IMR-90 (cell line): ENCODE results near the gene AMBRA1. TPM values are rescaled to one million over a fixed set of nuclear protein-coding genes. Genes with fewer than 3 reads are reported as not detected.

Source experiments
- ATAC-seq: fragments of 200-7000 bp; cut with Tn5 transposase; 2 replicates; pipeline ENCODE4 v1.9.1; 2020; ENCODE audit warnings: low read depth, mild to moderate bottlenecking, moderate library complexity
- BruUV-seq: library from RNA; stranded (reverse); fragments of 400-500 nt; replicated peaks from 2 replicates; lab custom pipeline; 2021; lab: Mats Ljungman, UMichigan
- CTCF ChIA-PET: fragments of 300-600 bp; formaldehyde crosslinking; extraction: SDS; loops from one replicate; lab custom pipeline; 2021; ENCODE audit warnings: antibody characterized with exemption; lab: Yijun Ruan, JAX
- POLR2A ChIA-PET: fragments of 300-600 bp; sonication (Branson Sonifier 250); formaldehyde crosslinking; loops from one replicate; lab custom pipeline; 2022; ENCODE audit warnings: antibody characterized with exemption; ENCODE audit not compliant: unreplicated experiment; lab: Charles Lee
- DNase-seq: peaks from one replicate; pipeline ENCODE4 v3.0.0; 2013
- H2AFZ ChIP-seq: replicated peaks from 2 replicates; pipeline ENCODE3; 2013; ENCODE audit warnings: low read length, mild to moderate bottlenecking; ENCODE audit not compliant: poor library complexity
- H2AK5ac ChIP-seq: 2 replicates; pipeline ENCODE4 v1.6.1; 2013; ENCODE audit warnings: low read depth, low read length, inconsistent platforms
- H2AK9ac ChIP-seq: replicated peaks from 2 replicates; pipeline ENCODE3; 2013; ENCODE audit warnings: mild to moderate bottlenecking, low read depth, low read length, moderate library complexity; ENCODE audit not compliant: poor library complexity
- H2BK120ac ChIP-seq: 2 replicates; pipeline ENCODE4 v1.6.1; 2013; ENCODE audit warnings: low read depth, low read length, inconsistent platforms
- H2BK15ac ChIP-seq: 3 replicates; pipeline ENCODE4 v1.6.1; 2013; ENCODE audit warnings: low read depth, low read length, inconsistent platforms
- H2BK20ac ChIP-seq: 2 replicates; pipeline ENCODE4 v1.6.1; 2013; ENCODE audit warnings: low read depth, mild to moderate bottlenecking, inconsistent platforms, low read length, moderate library complexity
- H2BK5ac ChIP-seq: 2 replicates; pipeline ENCODE4 v1.6.1; 2013; ENCODE audit warnings: mild to moderate bottlenecking, low read depth, low read length, inconsistent platforms; ENCODE audit not compliant: poor library complexity, severe bottlenecking
- H3K14ac ChIP-seq: replicated peaks from 2 replicates; pipeline ENCODE4 v1.6.1; 2013; ENCODE audit warnings: low read depth, low read length, inconsistent platforms
- H3K18ac ChIP-seq: 2 replicates; pipeline ENCODE4 v1.6.1; 2013; ENCODE audit warnings: low read depth, low read length, control low read depth
- H3K23ac ChIP-seq: 2 replicates; pipeline ENCODE4 v1.6.1; 2013; ENCODE audit warnings: low read depth, low read length, inconsistent platforms
- H3K27ac ChIP-seq: 2 replicates; pipeline ENCODE4 v1.5.1; 2013; ENCODE audit warnings: mild to moderate bottlenecking, control low read depth, low read length; ENCODE audit not compliant: insufficient read depth
- H3K27me3 ChIP-seq: 2 replicates; pipeline ENCODE4 v1.6.1; 2013; ENCODE audit warnings: low read length; ENCODE audit not compliant: control insufficient read depth, insufficient read depth
- H3K36me3 ChIP-seq: 2 replicates; pipeline ENCODE4 v1.6.1; 2013; ENCODE audit warnings: low read length, mixed read lengths; ENCODE audit not compliant: control insufficient read depth, insufficient read depth
- H3K4ac ChIP-seq: 2 replicates; pipeline ENCODE4 v1.6.1; 2013; ENCODE audit warnings: low read depth, low read length, inconsistent platforms
- H3K4me1 ChIP-seq: 2 replicates; pipeline ENCODE4 v1.6.1; 2013; ENCODE audit warnings: low read length, mixed read lengths; ENCODE audit not compliant: control insufficient read depth, insufficient read depth
- H3K4me2 ChIP-seq: 2 replicates; pipeline ENCODE4 v1.6.1; 2013; ENCODE audit warnings: low read depth, mild to moderate bottlenecking, control low read depth, low read length, moderate library complexity
- H3K4me3 ChIP-seq: 2 replicates; pipeline ENCODE4 v1.5.1; 2013; ENCODE audit warnings: low read depth, mild to moderate bottlenecking, control low read depth, low read length, moderate library complexity; ENCODE audit not compliant: insufficient read depth
- H3K56ac ChIP-seq: 2 replicates; pipeline ENCODE4 v1.6.1; 2013; ENCODE audit warnings: low read length, inconsistent platforms; ENCODE audit not compliant: insufficient read depth; ENCODE audit errors: extremely low read depth
- H3K79me1 ChIP-seq, 2 experiments: 2 replicates each; pipeline ENCODE4 v1.6.1; 2013; ENCODE audit warnings: low read length in 2 of 2, inconsistent platforms in 1 of 2, low read depth in 1 of 2
- H3K9ac ChIP-seq: 2 replicates; pipeline ENCODE4 v1.6.1; 2013; ENCODE audit warnings: low read depth, low read length, control low read depth
- H3K9me1 ChIP-seq: 2 replicates; pipeline ENCODE4 v1.6.1; 2013; ENCODE audit warnings: low read length, inconsistent platforms; ENCODE audit not compliant: insufficient read depth
- H3K9me3 ChIP-seq: 2 replicates; pipeline ENCODE4 v1.6.1; 2013; ENCODE audit warnings: low read length; ENCODE audit not compliant: control insufficient read depth, insufficient read depth
- H4K20me1 ChIP-seq: 2 replicates; pipeline ENCODE4 v1.6.1; 2013; ENCODE audit warnings: low read length, inconsistent platforms; ENCODE audit not compliant: insufficient read depth
- H4K5ac ChIP-seq: 2 replicates; pipeline ENCODE4 v1.6.1; 2013; ENCODE audit warnings: mild to moderate bottlenecking, low read depth, low read length, control low read depth
- H4K8ac ChIP-seq, 2 experiments: 2 replicates each; pipeline ENCODE4 v1.6.1; 2013; ENCODE audit warnings: low read depth in 2 of 2, low read length in 2 of 2, control low read depth in 1 of 2, inconsistent platforms in 1 of 2
- H4K91ac ChIP-seq: 2 replicates; pipeline ENCODE4 v1.6.1; 2013; ENCODE audit warnings: low read depth, low read length, inconsistent platforms; ENCODE audit not compliant: insufficient read depth
- ELK1 ChIP-seq: fragments of 150-350 bp; IDR thresholded peaks from 2 replicates; pipeline ENCODE4 v1.6.1; 2016; ENCODE audit warnings: low read depth, mild to moderate bottlenecking, low read length, moderate library complexity, borderline replicate concordance
- MAFK ChIP-seq: IDR thresholded peaks from 2 replicates; pipeline ENCODE4 v1.6.1; 2012; ENCODE audit warnings: low read depth, low read length, improper control_type of control experiment
- NFE2L2 ChIP-seq: fragments of 150-350 bp; IDR thresholded peaks from 2 replicates; pipeline ENCODE4 v1.6.1; 2016; ENCODE audit warnings: low read depth, mild to moderate bottlenecking, low read length
- RAD21 ChIP-seq: IDR thresholded peaks from 2 replicates; pipeline ENCODE4 v1.6.1; 2012; ENCODE audit warnings: low read length, improper control_type of control experiment
- RCOR1 ChIP-seq: IDR thresholded peaks from 2 replicates; pipeline ENCODE4 v1.6.1; 2012; ENCODE audit warnings: mild to moderate bottlenecking, low read length, improper control_type of control experiment; ENCODE audit not compliant: insufficient replicate concordance
- WGBS, 2 experiments: methylation state at CpG; one replicate each; pipeline versions ENCODE4 v1.1.5 to v1.1.7; 2013; ENCODE audit warnings: missing lambda C conversion rate in 2 of 2; ENCODE audit not compliant: insufficient read length in 1 of 2; ENCODE audit errors: extremely low coverage in 2 of 2; 5-methylcytosine and 5-hydroxymethylcytosine counted together
- dilution Hi-C: fragments of 300-500 bp; cut with HindIII; formaldehyde crosslinking; loops from one replicate; pipeline ENCODE4 v1.14.3; 2018; ENCODE audit warnings: low sequenced_read_pairs; ENCODE audit not compliant: unreplicated experiment
- in situ Hi-C: fragments of 300-500 bp; cut with MboI; formaldehyde crosslinking; loops from 3 replicates; pipeline ENCODE4 v1.14.3; 2019; ENCODE audit warnings: low sequenced_read_pairs, inconsistent platforms, mixed read lengths
- intact Hi-C: fragments of 100-400 bp; cut with micrococcal nuclease; formaldehyde crosslinking; loops from 2 replicates; pipeline ENCODE4 v1.10.0; 2022
- polyA plus RNA-seq, 3 experiments: library from polyadenylated mRNA; depleted of rRNA; stranded (reverse); fragments of >200 nt; gene quantifications; 2 replicates each; pipeline ENCODE4 v1.2.3, GENCODE V29; 2012; ENCODE audit warnings: low replicate concordance in 1 of 3
- total RNA-seq: library from RNA; depleted of rRNA; stranded (reverse); fragments of >200 nt; gene quantifications from 2 replicates; pipeline ENCODE4 v1.2.3, GENCODE V29; 2012
- TF ChIP-seq, protein P1 (sequence below): fragments of 150-350 bp; IDR thresholded peaks from 2 replicates; pipeline ENCODE4 v1.6.1; 2017; ENCODE audit warnings: mild to moderate bottlenecking, antibody characterized with exemption, low read length, low read depth

Gene AMBRA1
- total and polyA plus RNA-seq, 2 of the 4 experiments (the other 2 are of a cell fraction) = 9.4 to 18.3 TPM

DNA sequence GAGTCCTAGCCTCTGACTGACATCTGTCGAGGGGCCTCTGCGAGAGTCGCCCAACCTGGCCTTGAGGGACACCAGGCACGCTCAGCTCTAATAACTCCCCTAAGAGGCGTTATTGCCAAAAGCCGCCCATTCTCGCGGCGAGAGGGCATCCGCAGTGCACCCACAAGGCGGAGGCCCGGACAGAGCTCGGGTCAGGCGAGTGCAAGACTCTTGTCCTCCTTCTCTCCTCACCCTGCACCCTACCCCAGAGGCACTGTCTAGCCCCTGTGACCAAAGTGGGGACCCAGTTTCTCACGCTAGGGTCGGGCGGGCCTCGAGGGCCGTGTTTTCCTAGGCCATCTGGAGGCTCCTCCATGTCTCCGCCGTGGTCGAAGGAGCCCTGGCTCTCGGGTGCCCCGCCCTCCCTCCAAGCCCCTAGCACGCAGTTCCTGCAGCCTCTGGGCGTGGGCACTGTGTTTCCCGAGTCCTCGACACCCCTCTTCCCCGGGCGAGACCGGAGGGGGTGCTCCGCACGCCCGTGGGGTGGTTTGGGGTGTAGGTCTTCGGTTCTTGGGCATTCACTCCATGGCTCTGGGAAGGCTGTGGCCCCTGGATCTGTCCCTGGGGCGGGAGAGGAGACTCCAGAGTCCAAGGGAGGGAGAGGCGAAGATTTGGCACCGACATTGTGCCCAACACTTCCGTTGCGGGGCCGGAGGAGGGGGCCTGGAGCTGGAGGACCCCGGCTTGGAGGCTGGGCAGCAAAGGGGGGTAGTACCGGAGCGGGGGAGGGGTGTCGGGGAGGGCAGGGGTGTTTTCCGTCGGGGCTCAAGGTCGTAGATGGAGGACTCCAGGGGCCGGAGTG is 203.3 kb downstream of the AMBRA1 start:
- ChIA-PET CTCF (interaction anchor here (2.3 kb wide), 1 partner anchor 139 kb away, joined by 12 read pairs; no protein-coding TSS in a partner anchor), POLR2A (no interaction called here)
- no peak overlapping the region for H3K4me3 ChIP-seq
- H3K79me1 ChIP-seq = no peaks in the 10 kb centered on the region
- H2BK120ac ChIP-seq = no peak overlapping the region
- H2BK15ac ChIP-seq = no peak overlapping the region
- dilution Hi-C loops (no loop called here), intact Hi-C loops (no loop called here), in situ Hi-C loops (no loop called here)
- no peak overlapping the region for H3K23ac ChIP-seq
- no peak overlapping the region for H3K14ac ChIP-seq
- no peak for ATAC-seq
- H3K36me3 ChIP-seq = no peaks in the 10 kb centered on the region
- H2AK5ac ChIP-seq = no peak overlapping the region
- H4K20me1 ChIP-seq = peaks cover 24% of the 10 kb centered on the region
- H2BK20ac ChIP-seq = no peak overlapping the region
- no peak for DNase-seq
- H3K4ac ChIP-seq = no peak overlapping the region
- H3K4me2 ChIP-seq = no peak overlapping the region
- H4K8ac ChIP-seq = no peak overlapping the region
- H3K9me3 ChIP-seq = no peaks in the 10 kb centered on the region
- H2AK9ac ChIP-seq = no peak overlapping the region
- H2BK5ac ChIP-seq = no peak overlapping the region
- H2AFZ ChIP-seq = no peak overlapping the region
- TF ChIP-seq RAD21 = no peak
- TF ChIP-seq RCOR1 = no peak
- no peak for TF ChIP-seq NFE2L2
- TF ChIP-seq MAFK = no peak
- TF ChIP-seq, protein P1, sequence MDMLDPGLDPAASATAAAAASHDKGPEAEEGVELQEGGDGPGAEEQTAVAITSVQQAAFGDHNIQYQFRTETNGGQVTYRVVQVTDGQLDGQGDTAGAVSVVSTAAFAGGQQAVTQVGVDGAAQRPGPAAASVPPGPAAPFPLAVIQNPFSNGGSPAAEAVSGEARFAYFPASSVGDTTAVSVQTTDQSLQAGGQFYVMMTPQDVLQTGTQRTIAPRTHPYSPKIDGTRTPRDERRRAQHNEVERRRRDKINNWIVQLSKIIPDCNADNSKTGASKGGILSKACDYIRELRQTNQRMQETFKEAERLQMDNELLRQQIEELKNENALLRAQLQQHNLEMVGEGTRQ = no peak
- no peak for TF ChIP-seq ELK1
- H3K18ac ChIP-seq = no peak overlapping the region
- H3K9ac ChIP-seq = no peak overlapping the region
- no peak overlapping the region for H3K56ac ChIP-seq
- 12% methylated on average over 17 of the region's 49 CpGs; no CpG with 5 or more reads in 1 of the 2 experiments for WGBS, 2 experiments
- H3K27me3 ChIP-seq = peaks cover 33% of the 10 kb centered on the region
- no peak overlapping the region for H4K91ac ChIP-seq
- no peak overlapping the region for H3K27ac ChIP-seq
- no peak overlapping the region for H4K5ac ChIP-seq
- no TSS peak for BruUV-seq
- peaks cover 8% of the 10 kb centered on the region; the same call in 1 of the 2 replicates for H3K4me1 ChIP-seq
- H3K9me1 ChIP-seq = peaks cover 5% of the 10 kb centered on the region; the same call in 1 of the 2 replicates
